ENCODE results near the gene F2. TPM values are rescaled to one million over a fixed set of nuclear protein-coding genes. Genes with fewer than 3 reads are reported as not detected.

The F2 gene
- total and polyA plus RNA-seq, 7 donors, result 0.04 to 0.56 (median 0.21) TPM; not detected in 3

GRCh38 chr11:46673713-46674462, 45.1 kb upstream of the F2 start:
- no peak for ATAC-seq
- H3K27ac ChIP-seq, result peak overlapping the region; percentile 81
- no peaks in the 10 kb centered on the region for H3K27me3 ChIP-seq (ENCODE audit: insufficient read depth in 3 of 3, low read length in 2 of 3)
- peaks cover 17% of the 10 kb centered on the region for H3K4me1 ChIP-seq
- H3K4me3 ChIP-seq, result no peak overlapping the region
- intact Hi-C loops (cut with DNase I), result loop anchor here in 1 of 2 donors (5.0 kb wide), 1 partner anchor 83 kb away; no protein-coding TSS in a partner anchor
- peaks cover 3 to 74% of the 10 kb centered on the region in 2 donors for H3K36me3 ChIP-seq (ENCODE audit: insufficient read depth in 1 of 2, low read depth in 1 of 2)
- DNase-seq, result no peak
- 64 to 84% (median 69%) methylated on average over 6 of the region's 6 CpGs for WGBS, 3 donors
- no peaks in the 10 kb centered on the region for H3K9me3 ChIP-seq
- TF ChIP-seq, protein P1, sequence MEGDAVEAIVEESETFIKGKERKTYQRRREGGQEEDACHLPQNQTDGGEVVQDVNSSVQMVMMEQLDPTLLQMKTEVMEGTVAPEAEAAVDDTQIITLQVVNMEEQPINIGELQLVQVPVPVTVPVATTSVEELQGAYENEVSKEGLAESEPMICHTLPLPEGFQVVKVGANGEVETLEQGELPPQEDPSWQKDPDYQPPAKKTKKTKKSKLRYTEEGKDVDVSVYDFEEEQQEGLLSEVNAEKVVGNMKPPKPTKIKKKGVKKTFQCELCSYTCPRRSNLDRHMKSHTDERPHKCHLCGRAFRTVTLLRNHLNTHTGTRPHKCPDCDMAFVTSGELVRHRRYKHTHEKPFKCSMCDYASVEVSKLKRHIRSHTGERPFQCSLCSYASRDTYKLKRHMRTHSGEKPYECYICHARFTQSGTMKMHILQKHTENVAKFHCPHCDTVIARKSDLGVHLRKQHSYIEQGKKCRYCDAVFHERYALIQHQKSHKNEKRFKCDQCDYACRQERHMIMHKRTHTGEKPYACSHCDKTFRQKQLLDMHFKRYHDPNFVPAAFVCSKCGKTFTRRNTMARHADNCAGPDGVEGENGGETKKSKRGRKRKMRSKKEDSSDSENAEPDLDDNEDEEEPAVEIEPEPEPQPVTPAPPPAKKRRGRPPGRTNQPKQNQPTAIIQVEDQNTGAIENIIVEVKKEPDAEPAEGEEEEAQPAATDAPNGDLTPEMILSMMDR (IDR thresholded peaks at IDR 0.05), result no peak

DNA sequence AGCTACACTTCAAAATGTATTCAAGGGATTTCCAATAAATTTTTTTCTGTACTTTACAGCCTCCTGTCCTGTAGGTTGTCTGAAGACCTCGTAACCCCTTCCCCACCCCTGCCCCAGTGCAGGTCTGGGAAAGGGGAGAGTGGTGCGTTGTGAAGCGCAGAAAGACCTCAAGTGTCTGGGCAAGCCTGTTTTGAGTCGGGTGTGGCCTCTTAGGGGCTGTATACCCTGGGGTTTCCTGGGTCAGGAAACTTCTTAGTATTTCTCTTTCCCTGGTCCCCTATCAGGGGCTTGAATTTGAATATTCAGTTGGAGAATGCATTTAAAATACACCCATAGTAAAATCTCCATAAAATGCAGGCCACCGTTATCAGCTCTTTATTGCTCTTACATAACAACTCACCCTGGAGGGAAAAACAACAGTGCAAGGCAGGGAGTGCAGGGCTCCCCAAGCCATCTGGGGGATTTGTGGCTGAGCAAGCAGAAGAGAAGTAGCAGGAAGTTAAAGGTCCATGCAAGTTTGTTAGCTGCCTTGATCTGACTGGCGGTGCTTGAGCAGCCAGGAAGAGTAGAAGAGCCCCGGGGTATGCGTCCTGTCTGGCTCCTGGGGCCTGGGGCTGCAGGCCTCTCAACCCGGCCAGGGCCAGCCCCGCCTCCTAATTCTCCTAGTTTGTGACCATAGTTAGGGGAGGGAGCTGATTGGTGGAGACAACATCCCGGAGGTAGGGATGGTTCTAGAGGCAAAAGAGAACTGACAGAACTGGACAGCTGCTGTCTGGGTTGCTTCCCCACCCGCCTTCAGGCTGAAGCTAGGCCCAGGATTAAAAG, 44.3 kb upstream of the F2 start:
- Histone ChIP-seq H3K4me1 (peaks cover 17% of the 10 kb centered on the region), H3K4me3 (no peak overlapping the region), H3K9me3 (no peaks in the 10 kb centered on the region), H3K36me3 (ENCODE audit: insufficient read depth in 1 of 2, low read depth in 1 of 2) (peaks cover 3 to 74% of the 10 kb centered on the region in 2 donors), H3K27me3 (ENCODE audit: insufficient read depth in 3 of 3, low read length in 2 of 3) (no peaks in the 10 kb centered on the region), H3K27ac (peak overlapping the region; percentile 81)
- TF ChIP-seq, protein P1 (IDR thresholded peaks at IDR 0.05), result no peak
- peak in 2 of 4 donors; percentile 60 to 65 for ATAC-seq
- DNase-seq, result peak in 1 of 2 donors; percentile 49
- 50 to 59% (median 52%) methylated on average over 12 of the region's 12 CpGs for WGBS, 3 donors
- intact Hi-C loops (cut with DNase I), result loop anchor here in 1 of 2 donors (5.0 kb wide), 1 partner anchor 83 kb away; no protein-coding TSS in a partner anchor

GRCh38 chr11:46675288-46675851, 43.6 kb upstream of the F2 start:
- no peak overlapping the region for H3K4me3 ChIP-seq
- no peaks in the 10 kb centered on the region for H3K27me3 ChIP-seq (ENCODE audit: insufficient read depth in 3 of 3, low read length in 2 of 3)
- peaks cover 0 to 77% of the 10 kb centered on the region in 2 donors for H3K36me3 ChIP-seq (ENCODE audit: insufficient read depth in 1 of 2, low read depth in 1 of 2)
- peak; percentile 72 to 83 (median 76) for ATAC-seq
- WGBS, 3 donors, result 17 to 27% (median 18%) methylated on average over 4 of the region's 4 CpGs
- TF ChIP-seq, protein P1 (IDR thresholded peaks at IDR 0.05), result no peak
- peak; percentile 69 to 86 for DNase-seq
- H3K27ac ChIP-seq, result peak overlapping the region; percentile 81
- H3K4me1 ChIP-seq, result peaks cover 17% of the 10 kb centered on the region
- intact Hi-C loops (cut with DNase I), result no loop called here
- no peaks in the 10 kb centered on the region for H3K9me3 ChIP-seq

- Histone ChIP-seq H3K4me3 (no peak overlapping the region), H3K27ac (peak overlapping the region; percentile 81), H3K9me3 (no peaks in the 10 kb centered on the region), H3K36me3 (ENCODE audit: insufficient read depth in 1 of 2, low read depth in 1 of 2) (peaks cover 0 to 77% of the 10 kb centered on the region in 2 donors), H3K27me3 (ENCODE audit: insufficient read depth in 3 of 3, low read length in 2 of 3) (no peaks in the 10 kb centered on the region), H3K4me1 (peaks cover 17% of the 10 kb centered on the region)
- intact Hi-C loops (cut with DNase I), result no loop called here
- WGBS, 3 donors, result 49 to 73% (median 68%) methylated on average over 7 of the region's 7 CpGs
- no peak for ATAC-seq
- DNase-seq, result no peak
- TF ChIP-seq, protein P1 (IDR thresholded peaks at IDR 0.05), result no peak
These were observed 43.1 kb upstream of the F2 start for GRCh38 chr11:46675949-46676348.
